Skeletal muscle cell (primary cell): ENCODE data around the gene LEO1.

Source experiments
- DNase-seq: peaks from one replicate; pipeline ENCODE4 v3.0.0-alpha.2; 2010; ENCODE audit warnings: low read depth
- H3K4me3 ChIP-seq: 2 replicates; pipeline ENCODE4 v1.5.1; 2011; ENCODE audit warnings: low read depth, mild to moderate bottlenecking, control low read depth, low read length, moderate library complexity

LEO1 gene

DNA sequence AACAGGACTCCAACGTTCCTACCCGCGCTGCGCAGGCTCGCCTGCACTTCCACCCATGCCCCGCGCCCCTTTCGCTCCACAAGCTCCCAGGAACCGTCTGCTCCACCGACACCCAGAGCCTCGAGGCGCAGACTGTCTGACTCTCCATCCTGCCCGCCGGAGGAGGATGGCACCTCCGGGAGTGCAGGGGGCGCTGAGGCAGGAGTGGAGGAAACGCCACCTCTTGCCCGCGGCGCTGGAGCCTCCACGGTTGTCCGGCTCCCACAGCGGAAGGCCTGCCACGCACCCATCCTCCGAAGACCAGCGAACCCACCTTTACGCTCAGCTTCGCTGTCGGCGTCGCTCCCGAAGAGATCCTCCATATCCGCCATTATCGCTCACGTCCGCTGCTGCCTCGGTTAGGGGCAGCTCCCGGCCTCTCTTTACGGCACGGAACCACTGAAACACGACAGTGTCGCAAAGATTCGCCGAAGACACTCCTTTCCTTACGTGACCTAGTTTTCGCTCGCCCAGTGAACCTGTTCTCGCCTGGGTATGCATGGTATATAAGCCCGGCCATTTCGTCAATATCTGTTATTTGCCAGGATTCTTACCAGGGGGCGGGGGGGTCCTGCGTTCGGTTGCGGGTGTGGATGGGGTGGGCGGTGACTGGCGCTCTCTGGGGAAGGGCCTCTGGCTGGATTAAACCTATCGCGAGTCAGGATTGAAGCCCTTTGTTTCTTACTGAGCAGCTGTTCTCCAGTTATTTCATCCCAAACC lies at the start of gene LEO1:
LEO1 (minus strand) TSS at position 404 of the 759 bp plus-strand sequence; CDS start at position 371, 33 bp downstream.
- H3K4me3 ChIP-seq: peak within 1 kb of the TSS; percentile 92
- peak; percentile 98 for DNase-seq

DNA sequence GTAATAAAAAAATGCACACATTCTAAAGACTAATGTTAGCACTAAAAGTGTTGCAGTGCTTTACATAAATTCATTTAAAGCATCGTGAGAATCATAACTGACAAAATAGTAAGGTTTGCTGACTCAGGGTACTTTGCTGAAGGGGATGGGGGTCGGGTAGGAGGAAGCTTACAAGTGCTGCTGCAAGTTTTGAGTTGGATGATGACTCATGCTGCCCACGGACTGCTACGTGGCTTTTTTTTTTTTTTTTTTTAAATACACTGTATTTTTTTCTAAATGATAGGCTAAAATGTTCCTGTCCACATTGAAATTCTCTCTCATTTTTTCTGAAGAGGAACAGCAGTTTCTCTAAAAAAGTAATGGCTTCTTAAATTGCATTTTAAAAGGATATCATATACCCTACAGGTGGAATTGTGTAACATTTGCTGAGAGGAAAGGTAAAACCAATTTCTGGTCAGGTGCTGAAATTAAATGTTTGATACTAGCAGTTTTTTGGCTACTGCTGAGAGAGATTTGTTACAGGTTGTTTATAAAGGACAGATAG lies 49.6 kb upstream of the LEO1 start:
- DNase-seq: peak; percentile 86
- peak overlapping the region; percentile 64 for H3K4me3 ChIP-seq

DNA sequence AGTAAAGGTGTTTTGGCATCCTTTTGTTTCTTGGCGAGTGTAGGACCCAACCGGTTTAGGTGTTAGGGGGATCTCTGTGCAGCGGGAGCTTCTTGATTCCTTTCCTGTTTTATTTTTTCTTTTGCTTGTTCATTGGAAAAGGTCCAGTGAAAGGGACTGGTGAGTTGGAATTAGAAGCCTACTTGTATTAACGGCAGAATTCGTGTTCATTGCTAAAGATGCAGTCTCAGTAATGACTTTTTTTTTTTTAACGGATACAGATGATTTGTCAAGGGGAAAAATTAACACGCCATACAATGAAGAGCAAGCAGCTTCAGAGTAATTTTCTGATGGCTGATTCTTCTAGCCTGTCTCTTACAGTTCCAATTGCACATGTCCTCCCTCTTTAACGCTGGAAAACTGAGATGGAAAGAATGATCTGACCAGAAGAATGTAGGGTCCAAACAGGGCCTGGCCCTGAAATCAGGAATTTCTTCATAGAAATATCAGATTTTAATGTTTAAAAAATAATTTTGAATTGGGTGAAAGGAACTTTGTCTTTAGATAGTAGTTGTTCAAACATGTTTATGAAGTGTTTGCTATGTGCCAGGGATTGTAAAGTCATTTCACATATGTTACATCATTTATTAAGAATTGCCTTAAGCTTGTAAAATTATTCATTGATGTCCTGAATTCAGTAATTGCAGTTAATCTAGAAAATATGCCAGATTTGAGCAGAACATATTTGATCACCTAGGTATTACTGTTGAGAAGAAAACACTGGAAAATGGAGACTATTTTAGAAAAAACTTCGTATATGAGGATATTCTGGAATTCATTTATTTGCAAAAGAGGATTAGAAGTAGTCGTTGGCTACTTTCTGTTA lies 48.9 kb upstream of the LEO1 start:
- peak overlapping the region; percentile 64 for H3K4me3 ChIP-seq
- no peak for DNase-seq

DNA sequence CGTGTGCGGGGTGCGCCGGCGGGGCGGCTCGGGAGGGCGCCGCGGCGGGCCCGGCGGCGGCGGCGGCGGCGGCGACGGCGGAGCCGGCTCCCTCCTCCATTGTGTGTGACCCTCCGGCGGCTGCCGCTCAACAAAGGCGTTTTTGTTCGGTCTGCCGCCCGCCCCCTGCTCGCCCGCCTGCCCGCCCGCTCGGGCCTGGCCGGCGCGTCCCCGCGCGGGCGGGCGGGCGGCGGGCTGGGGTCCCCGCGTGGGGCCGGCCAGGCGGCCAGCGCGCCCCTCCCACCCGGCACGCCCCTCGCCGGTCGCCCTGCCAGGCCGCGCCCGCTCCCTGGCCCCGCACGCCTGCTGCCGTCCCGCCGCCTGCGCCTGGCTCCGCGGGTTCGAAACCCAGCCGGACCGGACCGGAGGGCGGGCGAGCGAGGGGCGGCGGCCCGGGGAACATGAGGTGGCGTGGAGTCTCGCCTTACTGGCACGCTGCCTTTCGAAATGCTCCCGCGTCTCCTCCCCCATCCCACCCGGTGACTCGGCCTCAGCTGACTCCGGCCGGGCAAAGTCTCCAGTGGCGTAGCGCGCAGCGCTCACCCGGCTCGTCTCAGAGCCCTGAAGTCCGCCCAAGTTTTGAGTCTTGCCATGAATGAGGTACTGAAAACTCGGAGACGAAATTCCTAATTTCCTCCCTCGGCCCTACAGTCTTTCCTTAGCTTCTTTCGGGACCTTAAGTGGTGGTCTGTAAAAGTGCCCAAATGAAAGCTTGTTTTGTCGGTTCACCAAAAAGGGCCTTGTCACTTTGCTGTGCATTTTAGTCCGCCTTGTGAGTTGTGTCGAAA lies 48.0 kb upstream of the LEO1 start:
- peak; percentile 69 for DNase-seq
- H3K4me3 ChIP-seq: peak overlapping the region; percentile 64

DNA sequence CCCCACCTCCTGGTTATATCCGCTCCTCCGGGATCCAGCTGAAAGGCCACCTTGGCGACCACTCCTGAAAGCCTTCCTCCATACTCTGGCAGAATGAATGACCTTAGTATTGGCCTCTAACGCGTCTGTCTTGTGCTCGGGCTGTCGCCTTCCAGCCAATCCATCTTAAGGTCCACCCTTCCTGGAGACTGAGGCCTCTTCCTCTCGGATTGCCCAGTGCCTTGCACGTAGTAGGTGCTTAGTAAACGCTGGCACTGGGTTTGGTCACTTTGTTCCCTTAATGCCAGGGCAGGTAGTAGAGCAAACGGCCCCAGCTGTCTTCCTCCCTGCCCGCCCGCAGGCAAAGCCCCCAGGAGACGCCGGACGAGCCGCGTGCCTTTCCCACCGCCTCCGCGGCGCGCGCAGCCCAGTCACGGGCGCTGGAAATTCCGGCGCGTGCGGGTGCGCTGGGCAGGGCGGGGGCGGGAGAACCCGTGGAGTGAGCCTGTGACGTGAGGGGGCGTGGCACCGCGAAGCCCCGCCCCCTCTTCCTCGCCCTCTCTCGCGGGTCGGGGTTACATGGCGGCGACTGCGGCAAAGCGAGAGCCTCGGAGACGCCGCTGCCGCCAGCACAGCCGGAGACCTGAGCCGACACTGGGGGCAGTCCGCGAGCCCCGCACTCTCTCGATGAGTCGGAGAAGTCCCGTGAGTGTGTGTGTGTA lies 47.3 kb upstream of the LEO1 start, which contains the start of gene MAPK6:
MAPK6 (plus strand) TSS at position 527 of the 701 bp plus-strand sequence. CDS start 27,242 bp downstream, outside the sequence.
- peak within 1 kb of the TSS; percentile 64 for H3K4me3 ChIP-seq
- peak; percentile 75 for DNase-seq

DNA sequence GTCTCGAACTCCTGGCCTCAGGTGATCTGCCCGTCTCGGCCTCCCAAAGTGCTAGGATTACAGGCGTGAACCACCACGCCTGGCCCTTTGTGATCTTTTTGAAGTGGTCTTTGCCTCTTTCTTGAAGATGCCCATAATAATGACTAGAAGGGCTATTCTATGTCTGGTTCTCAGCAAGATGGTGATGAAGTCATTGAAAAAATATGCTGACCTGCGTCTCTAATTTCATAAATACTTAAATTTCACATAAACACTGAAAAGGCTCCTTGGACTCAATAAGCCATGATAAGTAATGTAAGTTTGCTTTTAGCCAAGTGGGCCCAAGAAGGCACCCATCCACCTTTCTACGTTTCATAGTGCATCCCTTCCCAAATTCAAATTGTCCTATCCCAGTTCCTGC lies 46.7 kb upstream of the LEO1 start:
- H3K4me3 ChIP-seq: no peak overlapping the region
- no peak for DNase-seq

DNA sequence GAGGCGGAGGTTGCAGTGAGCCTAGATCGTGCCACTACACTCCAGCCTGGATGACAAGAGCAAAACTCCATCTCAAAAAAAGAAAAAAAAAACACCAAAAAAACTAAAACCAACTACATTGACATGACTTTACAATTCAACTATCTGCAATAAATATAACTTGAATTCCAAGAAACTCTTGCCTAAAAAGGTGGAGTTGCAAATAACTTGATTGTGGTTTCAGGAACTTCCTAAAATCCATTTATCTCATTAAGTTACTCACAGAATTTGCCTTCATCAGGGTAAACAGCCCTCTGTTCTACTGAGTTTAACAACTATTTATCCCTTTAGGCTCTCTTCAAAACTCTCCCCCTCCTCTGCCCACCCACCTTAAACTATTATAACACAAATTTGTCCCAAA lies 44.7 kb upstream of the LEO1 start:
- no peak for DNase-seq
- H3K4me3 ChIP-seq: no peak overlapping the region

DNA sequence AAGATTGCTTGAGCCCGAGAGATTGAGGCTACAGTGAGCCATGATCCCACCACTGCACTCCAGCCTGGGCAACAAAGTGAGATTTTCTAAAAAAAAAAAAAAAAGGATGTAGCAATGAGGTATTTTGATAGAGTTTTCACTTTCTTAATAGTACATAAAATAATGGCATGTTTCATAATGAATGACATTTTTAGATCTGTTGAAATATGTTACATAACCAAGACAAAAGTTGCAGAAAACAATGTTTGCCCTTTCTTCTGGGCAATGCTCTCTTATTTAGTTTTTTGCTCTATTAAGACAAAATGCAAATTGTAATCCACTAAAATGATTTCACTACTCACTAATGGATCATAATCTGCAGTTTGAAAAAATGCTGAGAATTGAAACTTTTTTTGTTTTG lies 43.0 kb upstream of the LEO1 start:
- no peak for DNase-seq
- no peak overlapping the region for H3K4me3 ChIP-seq

DNA sequence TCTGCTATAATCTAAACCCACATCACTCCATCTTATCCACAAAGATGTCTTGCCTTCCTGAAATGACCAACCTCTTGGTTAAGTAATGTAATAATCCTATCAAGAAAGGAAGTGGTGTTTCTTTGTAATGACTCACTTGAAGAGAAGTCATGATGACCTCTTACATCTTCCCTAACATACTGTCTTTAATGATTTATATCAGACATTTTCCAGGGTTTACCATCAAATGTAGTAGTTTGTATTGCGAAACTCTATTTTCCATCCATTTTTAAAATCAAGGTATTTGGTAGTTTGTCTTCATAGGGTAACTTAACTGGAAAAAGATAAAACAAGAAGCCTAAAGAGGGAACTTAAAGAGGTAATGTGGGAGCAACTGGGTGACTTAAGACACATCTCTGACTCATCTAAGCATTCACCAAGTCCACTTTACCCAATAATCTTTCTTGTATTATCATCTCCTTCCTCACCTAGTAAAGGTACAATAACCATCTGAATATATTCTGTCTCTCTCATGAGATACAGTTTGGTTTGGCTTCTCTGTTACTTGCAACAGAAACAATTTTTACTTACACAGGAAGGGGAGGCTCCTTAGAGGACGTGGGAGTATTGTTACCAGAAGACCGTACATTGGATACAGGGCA lies 41.7 kb upstream of the LEO1 start:
- DNase-seq: peak; percentile 31
- no peak overlapping the region for H3K4me3 ChIP-seq

DNA sequence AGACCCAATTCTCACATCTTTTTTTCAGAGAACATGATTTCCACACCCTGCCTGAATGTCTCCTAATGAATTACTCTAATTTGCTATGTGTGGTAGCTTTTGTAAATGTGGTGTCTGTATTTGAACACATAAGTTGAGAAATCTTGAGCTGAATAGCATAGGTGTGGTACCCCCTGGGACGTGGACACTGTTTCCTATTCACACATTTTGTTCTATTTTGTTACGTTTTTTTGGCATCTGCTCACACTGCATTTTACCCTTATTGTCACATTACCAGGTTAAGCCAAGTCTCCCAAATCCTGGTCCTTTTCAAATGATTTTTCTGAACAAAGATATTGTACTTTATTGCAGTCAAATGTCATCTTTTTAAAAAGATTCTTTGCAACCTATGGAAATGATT lies 40.6 kb upstream of the LEO1 start:
- no peak overlapping the region for H3K4me3 ChIP-seq
- DNase-seq: no peak

DNA sequence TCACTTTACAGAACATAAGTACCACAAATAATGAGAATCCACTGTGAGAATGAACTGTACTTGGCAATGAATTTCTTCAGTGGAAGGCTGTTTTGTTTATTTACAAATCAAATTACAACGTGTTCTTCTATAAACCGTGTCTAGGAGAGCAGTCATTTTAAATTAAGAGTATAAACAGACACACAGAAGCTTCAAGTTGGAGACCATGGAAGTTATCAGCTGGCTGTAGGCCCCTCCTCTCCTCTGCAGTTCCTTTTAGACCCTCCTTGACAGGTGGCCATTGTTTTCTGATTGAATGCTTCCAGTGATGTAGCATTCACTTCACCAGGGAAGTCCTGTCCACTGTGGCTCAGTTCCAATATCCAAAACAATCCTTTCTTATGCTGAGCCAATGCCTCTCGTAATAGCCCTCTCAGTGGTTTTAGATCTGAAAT lies 40.1 kb upstream of the LEO1 start:
- H3K4me3 ChIP-seq: no peak overlapping the region
- no peak for DNase-seq

DNA sequence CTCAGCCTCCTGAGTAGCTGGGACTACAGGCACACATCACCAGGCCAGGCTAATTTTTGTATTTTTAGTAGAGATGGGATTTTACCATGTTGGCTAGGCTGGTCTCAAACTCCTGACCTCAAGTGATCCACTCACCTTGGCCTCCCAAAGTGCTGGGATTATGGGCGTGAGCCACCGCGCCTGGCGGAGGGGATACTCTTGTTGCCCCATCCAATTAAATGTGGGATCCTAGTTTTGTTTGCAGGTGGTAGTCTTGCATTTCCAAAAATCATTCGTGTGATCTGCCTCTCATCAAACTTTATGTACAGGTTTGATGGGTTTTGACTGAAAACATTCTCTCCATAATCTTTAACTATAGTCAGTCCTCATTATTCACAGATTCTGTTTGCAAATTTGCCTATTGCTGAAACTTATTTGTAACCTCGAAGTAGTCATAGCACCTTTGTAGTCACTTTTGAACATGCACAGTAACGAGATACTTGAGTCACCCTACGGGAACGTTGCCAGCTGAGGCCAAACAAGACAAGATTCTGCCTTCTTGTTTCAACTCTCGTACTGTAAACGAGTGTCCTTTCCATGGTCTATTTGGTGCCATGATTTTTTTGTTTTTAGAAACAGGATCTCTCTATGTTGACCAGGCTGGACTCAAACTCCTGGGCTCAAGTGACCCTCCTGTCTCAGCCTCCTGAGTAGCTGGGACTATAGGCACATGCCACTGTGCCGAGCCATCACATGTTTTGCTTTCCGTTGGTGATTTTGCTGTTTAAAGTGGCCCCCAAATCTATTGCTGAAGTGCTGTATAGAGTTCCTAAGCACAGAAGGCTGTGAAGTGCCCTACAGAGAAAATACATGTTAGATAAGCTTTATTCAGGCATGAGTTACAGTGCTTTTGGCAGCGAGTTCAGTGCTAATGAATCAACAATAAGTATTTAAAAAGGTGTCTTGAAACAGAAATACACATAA lies 39.3 kb upstream of the LEO1 start:
- DNase-seq: peak; percentile 74
- no peak overlapping the region for H3K4me3 ChIP-seq

DNA sequence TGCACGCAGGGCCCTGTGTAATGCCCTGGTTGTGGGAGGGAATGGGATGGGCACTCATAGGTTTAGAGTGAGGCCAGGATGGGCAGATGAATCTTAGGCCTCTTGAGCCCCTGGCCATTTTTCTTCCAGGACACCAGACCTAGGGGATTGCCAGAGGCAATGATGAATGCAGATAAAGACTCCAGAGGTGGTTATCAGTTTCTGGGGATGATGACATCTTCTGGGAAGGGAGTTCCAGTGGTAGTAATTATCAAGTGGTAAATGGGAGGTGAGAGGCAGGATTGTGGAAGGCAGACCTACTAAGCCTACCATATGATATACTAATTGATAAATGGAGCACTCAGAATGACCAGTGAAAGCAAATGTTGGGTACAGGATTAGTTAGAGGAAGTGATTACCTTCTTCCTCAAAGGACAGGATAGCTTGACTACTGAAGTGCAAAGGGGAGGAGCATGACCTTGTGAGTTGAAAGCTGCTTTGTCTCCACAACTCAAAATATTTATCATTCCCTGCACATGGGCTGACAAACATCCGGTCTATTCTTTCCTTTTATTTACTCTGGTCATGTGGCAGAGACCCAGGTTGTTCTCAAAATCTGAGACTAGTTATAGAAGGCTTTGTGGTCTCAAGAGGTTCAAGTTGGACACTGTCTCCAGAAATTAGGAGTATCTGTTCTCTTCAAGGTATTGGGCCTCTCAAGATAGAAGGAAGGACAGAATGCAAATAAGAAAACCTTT lies 37.3 kb upstream of the LEO1 start:
- no peak overlapping the region for H3K4me3 ChIP-seq
- DNase-seq: no peak

DNA sequence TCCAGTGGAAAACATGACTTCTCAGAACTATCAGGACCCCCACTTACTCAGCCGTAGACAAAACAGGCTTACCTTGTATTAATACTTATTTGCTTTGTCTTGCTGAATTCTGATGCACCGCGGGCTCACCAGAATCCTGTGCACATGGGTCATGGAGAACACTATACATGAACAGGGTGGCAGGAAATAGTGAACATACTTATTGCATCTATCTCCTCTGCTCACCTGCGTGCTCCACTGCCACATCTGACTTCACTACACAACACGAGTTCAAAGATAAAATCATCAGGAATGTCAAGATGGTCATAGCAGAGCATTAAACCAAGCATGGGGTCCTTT lies 36.8 kb upstream of the LEO1 start:
- H3K4me3 ChIP-seq: no peak overlapping the region
- no peak for DNase-seq

DNA sequence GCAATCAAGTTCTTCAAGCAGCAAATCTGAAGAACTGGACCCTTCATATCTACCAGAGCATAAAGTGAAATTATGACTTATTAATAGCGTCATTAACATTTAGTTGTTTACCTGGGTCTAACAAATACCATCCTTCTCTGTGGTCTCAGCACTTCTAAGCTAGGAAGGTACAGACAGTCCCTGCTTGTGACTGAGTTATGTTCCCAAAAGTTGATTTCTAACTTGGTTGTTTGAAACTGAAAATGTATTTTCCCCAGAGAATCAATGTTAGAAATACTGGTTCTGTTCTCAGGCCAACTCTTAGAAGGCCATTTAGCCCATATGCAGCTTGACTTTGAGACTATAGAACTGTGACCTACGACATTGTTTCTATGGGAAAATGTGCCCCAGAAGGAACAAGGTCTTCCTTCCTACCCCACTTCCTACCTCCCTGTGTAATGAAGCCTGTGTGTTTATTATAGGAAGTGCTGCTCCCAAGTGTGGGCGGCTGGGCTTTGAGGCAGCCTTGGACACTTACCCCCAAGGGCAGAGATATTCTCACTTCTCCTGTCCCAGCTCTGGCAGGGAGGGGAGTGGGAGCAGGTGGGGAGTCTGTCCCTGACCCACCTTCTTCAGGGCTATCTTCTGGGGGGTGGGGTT lies 35.2 kb upstream of the LEO1 start:
- no peak overlapping the region for H3K4me3 ChIP-seq

More for the DNA sequence above, 35.2 kb upstream of the LEO1 start:
- DNase-seq: no peak
